ENCODE results near the gene GALNTL6.

Gene GALNTL6

DNA sequence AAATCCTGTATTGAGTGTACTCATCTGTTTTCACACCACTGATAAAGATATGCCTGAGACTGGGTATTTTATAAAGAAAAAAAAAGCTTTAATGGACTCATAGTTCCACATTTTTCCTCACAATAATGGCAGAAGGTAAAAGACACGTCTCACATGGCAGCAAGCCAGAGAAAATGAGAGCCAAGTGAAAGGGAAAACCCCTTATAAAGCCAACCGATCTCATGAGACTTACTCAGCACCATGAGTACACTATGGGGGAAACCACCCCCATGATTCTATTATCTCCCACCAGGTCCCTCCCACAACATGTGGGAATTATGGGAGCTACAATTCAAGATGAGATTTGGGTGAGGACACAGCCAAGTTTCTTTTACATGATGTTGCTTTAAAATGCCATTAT lies 171.9 kb downstream of the GALNTL6 start:
- DNase-seq: no peak

DNA sequence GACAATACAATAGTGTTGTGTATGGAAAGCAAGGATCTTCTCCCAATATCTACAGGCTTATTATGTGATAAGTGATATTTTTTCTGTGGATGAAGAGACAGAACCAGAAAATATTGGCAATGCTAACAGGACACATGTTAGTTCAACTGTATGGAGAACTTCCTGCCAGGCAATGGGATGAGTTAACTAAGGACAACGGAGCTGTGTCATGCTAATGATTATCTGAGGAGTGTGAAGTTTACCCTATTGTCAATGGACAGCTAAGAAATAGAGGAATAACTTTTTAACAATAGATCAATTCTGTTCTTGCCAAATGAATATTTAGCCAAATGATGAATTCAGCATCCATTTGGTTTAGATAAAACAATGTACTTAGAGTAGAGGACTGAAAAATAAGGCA lies 180.0 kb downstream of the GALNTL6 start:
- no peak for DNase-seq

DNA sequence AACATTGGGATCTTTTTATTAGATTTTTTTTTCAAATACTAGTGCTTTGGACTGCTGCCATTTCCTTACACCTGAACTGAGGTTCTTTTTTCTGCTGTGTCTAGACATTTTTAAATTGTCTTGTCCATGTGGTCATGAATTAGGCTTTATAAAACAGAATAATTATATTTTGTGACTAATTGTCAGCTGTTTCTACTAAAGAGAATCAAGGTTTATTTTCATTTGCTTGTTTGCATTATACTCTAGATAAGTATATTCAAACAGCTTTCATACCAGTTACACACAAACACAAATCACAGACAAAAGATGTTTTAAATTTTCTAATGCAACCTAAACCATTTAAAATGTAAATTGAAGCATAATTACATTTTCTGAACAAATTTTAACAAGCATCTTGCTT lies 194.7 kb downstream of the GALNTL6 start:
- no peak for DNase-seq

DNA sequence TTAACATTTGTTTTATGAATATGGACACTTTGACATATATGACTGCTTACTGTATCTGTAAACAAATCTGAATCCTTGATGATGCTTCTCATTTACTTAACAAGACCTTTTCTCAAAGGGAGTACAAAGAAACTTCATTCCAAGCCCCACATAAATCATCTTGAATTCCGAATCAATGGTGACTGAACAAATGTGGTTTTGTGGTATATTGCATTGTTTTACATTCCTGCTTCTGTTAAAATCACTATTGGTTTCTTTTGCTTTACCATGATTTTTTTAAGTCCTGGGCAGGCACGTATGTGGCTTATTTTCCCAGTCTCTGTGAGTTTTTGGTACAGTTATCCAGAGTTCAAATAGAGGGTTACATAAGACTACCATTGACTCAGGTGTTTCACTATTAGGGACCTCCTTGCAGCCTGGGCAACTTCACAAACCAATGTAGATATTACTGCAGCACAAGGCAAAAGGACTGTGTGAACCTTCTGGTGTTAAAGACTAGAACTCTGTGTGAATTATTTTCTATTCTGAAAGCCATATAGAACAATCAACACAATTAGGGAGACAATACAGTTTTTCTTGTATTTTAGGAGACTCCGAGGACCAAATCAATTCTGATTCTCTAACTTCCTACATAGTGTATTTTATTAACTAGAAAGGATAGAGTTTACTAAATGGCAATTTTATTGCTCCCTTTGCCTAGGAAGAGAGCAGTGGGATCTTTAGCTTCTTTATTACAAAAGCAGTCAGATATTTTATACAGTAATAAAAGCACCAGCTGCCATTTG lies 196.4 kb downstream of the GALNTL6 start:
- no peak for DNase-seq

GRCh38 chr4:172011196-172011595 lies 198.0 kb downstream of the GALNTL6 start:
- no peak for DNase-seq

GRCh38 chr4:172018358-172018757 lies 205.2 kb downstream of the GALNTL6 start:
- no peak for DNase-seq

DNA sequence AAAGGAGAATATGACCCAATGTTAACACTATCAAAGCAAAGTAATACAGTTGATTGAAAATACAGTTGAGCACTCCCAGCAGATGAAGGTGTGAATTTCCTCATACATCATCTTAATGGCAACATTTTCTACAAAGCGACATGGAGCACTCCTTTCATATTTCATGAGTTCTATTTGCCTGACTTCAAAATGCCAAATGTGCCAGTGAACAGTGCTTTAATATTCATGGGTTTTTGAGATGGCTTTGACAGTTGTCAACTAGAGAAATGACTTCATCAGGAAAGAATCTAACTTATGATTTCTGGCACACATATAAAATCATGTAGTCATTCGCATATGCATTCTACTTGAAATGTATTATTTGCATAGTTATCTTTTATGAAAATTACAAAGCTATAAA lies 222.4 kb downstream of the GALNTL6 start:
- no peak for DNase-seq

DNA sequence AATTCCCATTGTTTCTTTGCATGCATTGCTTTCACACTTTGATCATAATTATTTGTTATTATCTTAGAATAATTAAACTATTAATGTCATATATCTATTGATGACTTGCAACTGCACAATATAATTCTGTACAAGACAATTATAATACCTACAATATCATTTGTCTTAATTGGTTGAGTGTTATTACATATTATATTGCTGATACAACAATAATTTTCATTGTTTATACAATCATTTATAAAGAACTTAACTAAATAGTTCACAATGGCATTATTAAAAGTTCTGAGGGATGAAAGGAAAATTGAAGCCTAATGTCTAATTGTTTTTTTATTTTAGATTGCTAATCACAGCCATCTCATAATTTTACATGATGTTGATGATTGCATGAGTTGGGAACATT lies 227.6 kb downstream of the GALNTL6 start:
- DNase-seq: no peak

GRCh38 chr4:172042714-172043114 lies 229.5 kb downstream of the GALNTL6 start:
- DNase-seq: no peak

- DNase-seq: no peak
Observed at GRCh38 chr4:172045981-172046380, 232.8 kb downstream of the GALNTL6 start.

DNA sequence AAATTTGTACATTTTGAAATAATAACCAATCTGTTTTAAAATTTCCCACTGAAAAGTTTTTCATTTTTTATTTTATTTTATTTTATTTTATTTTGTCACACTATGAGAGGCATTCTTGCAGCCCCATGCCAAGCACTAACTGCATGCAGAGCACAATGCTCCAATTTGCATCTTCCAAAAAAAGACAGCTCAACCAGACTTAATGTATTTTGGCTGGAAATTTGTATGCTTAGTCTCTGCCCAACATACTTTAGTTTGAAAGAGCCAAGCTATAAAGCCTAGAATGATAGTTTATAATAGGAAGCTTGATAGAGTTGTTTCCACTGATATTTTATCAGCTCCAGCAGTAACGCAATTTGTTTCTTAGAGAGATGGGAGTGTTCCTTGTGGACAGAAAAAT lies 235.5 kb downstream of the GALNTL6 start:
- no peak for DNase-seq

- no peak for DNase-seq
Observed at GRCh38 chr4:172050911-172051310, 237.7 kb downstream of the GALNTL6 start.

DNA sequence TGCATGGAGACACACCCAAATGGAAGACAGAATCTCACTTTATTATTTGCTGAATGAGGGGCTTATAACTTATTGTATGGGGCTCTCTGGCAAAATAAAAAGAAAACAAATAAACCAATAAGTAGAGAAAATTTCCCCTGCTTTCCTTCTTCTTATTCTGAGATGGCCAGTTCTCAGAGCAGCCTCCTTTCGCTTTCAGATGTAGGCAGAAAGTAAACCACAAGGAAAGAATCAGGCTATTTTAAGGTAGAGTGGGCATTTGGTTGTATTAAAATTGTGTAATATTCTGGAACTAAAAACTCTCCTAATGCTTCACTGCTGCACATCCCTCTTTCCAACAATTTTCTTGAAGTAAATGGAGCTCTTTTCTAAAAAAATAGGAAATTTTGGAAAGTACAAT lies 241.8 kb downstream of the GALNTL6 start:
- no peak for DNase-seq

DNA sequence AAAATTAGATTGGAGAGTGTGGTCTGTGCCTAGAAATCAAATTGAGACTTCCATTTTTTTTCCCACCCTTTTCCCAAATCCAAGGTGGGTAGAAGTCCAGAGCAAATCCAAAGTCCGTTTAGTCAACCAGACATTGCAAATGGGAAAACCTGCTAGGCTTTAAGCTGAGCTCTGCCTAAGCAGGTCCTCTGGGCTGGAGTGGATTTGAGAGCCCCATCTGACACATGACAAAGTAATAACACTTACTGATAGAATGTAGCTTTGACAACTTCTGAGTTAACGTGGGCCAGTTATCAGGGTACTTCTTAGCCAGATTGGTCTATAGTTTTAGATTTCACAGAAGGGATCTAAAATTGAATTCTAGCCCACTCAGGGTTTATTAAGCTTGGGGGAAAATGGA lies 242.3 kb downstream of the GALNTL6 start:
- DNase-seq: no peak

GRCh38 chr4:172061204-172061603 lies 248.0 kb downstream of the GALNTL6 start:
- no peak for DNase-seq

DNA sequence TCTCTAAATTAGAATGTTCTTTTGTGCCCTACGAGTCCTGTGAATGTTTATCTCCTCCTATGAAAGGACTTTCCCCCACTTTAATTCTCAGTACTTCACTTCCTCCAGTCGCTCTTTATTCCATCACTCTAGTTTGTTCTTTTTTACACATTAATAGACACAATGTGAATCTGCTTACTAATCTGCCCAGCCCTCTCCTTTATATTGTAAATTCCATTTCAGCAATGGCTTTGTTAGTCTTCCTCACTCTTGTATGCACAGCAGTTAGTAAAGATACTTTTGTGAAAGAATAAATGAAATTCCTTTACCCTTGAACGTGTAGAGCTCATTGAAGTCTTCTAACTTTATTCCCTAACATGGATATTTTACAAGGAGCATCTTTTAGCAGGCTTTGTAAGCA lies 255.3 kb downstream of the GALNTL6 start:
- DNase-seq: no peak

DNA sequence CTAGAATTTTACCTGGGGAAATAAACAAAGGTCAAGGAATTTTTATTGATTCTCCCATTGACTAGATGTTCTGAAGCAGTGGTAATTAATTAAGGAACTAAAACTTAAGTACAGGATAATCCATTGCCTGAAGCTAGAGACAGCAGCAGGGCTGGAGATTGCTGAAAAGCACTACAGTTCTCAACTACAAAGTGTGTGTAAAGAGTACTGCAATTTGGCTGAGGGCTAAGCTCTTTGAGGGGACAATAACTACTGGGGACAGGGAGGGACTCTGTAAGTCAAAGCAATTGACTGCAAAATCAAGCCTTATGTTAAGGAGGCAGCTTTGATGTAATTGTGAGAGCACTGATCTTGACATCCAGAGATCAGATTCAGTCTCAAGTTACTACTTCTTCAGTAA lies 260.4 kb downstream of the GALNTL6 start:
- DNase-seq: no peak

DNA sequence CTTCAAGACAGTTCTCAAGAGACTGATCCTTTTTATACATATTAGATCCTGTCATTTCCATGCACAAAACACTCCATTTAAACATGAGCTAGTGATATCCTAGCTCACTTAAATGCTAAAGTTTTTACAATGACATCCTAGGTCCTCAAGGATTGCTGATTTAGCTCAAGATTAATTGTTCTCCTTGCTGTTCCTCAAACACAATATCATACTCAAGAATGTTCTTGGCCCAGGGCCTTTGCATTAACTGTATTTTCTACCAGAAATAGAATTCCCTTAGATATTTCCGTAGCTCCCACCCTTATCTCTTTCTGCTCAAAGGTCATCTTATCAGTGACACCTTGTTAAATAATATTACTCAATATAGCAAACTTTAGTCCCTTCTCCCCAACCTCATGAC lies 270.1 kb downstream of the GALNTL6 start:
- DNase-seq: no peak

- no peak for DNase-seq
Observed at GRCh38 chr4:172088556-172088955, 275.4 kb downstream of the GALNTL6 start.

DNA sequence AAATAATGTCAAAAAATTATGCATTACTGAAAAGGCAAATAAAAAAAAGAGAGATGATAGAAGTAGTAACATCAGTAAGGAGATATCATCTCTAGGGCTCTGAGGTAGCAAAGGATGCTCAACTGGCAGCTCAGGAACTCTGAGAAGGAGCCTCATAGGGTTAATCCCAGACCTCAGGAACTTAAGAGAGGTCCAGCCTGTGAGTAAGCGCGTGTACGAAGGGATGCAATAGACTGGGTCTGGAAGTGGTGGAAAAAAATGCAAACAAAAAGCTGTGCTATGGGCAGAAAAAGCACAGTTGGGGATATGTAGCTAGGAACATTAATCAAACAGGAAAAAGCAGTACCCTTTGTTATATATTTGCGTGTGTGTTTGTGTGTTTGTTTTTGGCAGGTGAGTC lies 282.0 kb downstream of the GALNTL6 start:
- DNase-seq: no peak

- no peak for DNase-seq
Observed at GRCh38 chr4:172096786-172097185, 283.6 kb downstream of the GALNTL6 start.

GRCh38 chr4:172099376-172099775 lies 286.2 kb downstream of the GALNTL6 start:
- no peak for DNase-seq

GRCh38 chr4:172103456-172103855 lies 290.3 kb downstream of the GALNTL6 start:
- DNase-seq: no peak

DNA sequence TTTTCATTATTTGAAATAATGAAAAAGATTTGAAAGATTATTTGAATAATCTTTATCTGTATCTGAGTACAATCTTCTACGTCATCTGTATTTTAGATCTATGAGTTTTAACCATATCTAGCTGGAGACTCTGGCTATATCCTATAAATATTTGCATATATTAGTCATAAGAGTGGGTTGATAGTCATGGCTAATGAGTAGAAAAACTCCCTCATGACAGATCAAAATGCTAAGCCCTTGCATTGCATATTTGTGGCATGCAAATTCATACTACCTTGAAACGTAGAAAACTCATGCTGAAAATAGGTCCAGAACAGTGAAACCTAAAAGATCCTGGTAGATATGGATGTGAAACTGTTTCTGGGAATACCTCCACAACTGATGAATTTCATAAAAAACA lies 291.3 kb downstream of the GALNTL6 start:
- DNase-seq: no peak
